ENCODE data around the gene GBGT1. TPM values are rescaled to one million over a fixed set of nuclear protein-coding genes. Genes with fewer than 3 reads are reported as not detected.

Gene GBGT1
- total RNA-seq, 1 donor from 2014 or later, result 98.4 TPM

GRCh38 chr9:133129001-133129795 is 34.5 kb downstream of the GBGT1 start:
- no peak for TF ChIP-seq CTCF (IDR thresholded peaks at IDR 0.05; ENCODE audit: unreplicated experiment)
- Mint-ChIP-seq H3K27ac (ENCODE audit: unreplicated experiment) (no peak overlapping the region), H3K4me1 (ENCODE audit: unreplicated experiment) (peaks cover 13% of the 10 kb centered on the region), H3K27me3 (ENCODE audit: unreplicated experiment) (peaks cover 13% of the 10 kb centered on the region), H3K36me3 (ENCODE audit: low read depth, unreplicated experiment) (peaks cover 12% of the 10 kb centered on the region), H3K4me3 (ENCODE audit: unreplicated experiment) (no peak overlapping the region), H3K9me3 (ENCODE audit: unreplicated experiment) (no peaks in the 10 kb centered on the region)
- DNase-seq (ENCODE audit: low spot score), result no peak

DNA sequence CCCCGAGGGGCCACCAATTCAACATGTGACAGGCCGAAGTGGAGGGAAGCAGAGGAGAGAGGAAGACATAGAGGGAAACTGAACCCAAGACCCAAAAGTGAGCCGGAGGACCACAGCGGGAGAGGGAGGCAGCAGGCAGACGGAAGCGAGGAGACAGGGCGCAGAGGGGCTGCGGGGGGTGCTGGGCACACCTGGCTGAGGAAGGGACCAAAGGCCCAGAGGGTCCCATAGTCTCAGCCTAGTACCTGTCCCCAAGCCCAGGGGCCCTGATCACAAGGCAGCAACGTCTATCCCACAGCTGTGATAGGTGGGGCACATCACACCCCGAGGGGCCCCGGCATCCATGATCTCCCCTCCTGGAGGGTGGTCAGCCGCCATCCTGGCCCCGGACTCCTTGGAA is 35.6 kb downstream of the GBGT1 start:
- peaks cover 15% of the 10 kb centered on the region for H3K27me3 Mint-ChIP-seq (ENCODE audit: unreplicated experiment)
- H3K4me3 Mint-ChIP-seq (ENCODE audit: unreplicated experiment), result no peak overlapping the region
- no peak overlapping the region for H3K27ac Mint-ChIP-seq (ENCODE audit: unreplicated experiment)
- DNase-seq (ENCODE audit: low spot score), result no peak
- H3K9me3 Mint-ChIP-seq (ENCODE audit: unreplicated experiment), result no peaks in the 10 kb centered on the region
- TF ChIP-seq CTCF (IDR thresholded peaks at IDR 0.05; ENCODE audit: unreplicated experiment), result no peak
- peaks cover 17% of the 10 kb centered on the region for H3K36me3 Mint-ChIP-seq (ENCODE audit: low read depth, unreplicated experiment)
- peaks cover 14% of the 10 kb centered on the region for H3K4me1 Mint-ChIP-seq (ENCODE audit: unreplicated experiment)

GRCh38 chr9:133127340-133127981 is 36.3 kb downstream of the GBGT1 start:
- Mint-ChIP-seq H3K36me3 (ENCODE audit: low read depth, unreplicated experiment) (peaks cover 17% of the 10 kb centered on the region), H3K27me3 (ENCODE audit: unreplicated experiment) (peaks cover 18% of the 10 kb centered on the region), H3K9me3 (ENCODE audit: unreplicated experiment) (no peaks in the 10 kb centered on the region), H3K27ac (ENCODE audit: unreplicated experiment) (no peak overlapping the region), H3K4me1 (ENCODE audit: unreplicated experiment) (peaks cover 19% of the 10 kb centered on the region), H3K4me3 (ENCODE audit: unreplicated experiment) (no peak overlapping the region)
- no peak for TF ChIP-seq CTCF (IDR thresholded peaks at IDR 0.05; ENCODE audit: unreplicated experiment)
- no peak for DNase-seq (ENCODE audit: low spot score)

DNA sequence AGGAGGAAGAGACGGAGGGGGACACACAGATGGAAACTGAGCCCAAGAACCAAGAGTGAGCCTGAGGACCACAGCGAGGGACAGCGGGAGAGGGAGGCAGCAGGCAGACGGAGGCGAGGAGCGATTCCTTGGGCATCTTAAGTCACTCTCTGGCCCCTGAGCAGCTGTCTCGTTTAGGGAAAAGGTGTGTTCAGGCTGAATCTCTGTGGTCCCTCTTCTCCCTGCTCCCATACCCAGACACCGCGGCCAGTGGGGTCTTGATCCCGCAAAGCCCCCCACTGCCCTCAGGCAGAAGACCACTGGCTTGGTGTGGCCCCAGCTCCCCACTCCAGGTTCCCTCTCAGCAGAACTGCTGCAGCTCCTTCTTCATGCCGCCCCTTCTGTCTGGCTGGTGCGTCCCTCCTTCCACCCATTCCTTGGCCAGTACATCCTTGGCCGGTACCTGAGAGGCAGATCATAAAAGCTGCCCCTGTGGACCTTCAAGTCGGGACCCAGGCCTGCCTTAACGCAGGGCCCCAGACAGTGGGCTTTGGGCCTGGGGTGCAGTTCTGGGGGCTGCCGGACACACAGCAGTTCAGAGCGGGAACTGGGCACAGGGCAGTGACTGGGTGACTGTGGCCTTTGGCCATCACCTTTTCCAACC is 36.9 kb downstream of the GBGT1 start:
- no peak for TF ChIP-seq CTCF (IDR thresholded peaks at IDR 0.05; ENCODE audit: unreplicated experiment)
- peaks cover 23% of the 10 kb centered on the region for H3K4me1 Mint-ChIP-seq (ENCODE audit: unreplicated experiment)
- H3K27me3 Mint-ChIP-seq (ENCODE audit: unreplicated experiment), result peaks cover 15% of the 10 kb centered on the region
- peaks cover 14% of the 10 kb centered on the region for H3K36me3 Mint-ChIP-seq (ENCODE audit: low read depth, unreplicated experiment)
- peak overlapping the region; percentile 11 for H3K4me3 Mint-ChIP-seq (ENCODE audit: unreplicated experiment)
- no peak overlapping the region for H3K27ac Mint-ChIP-seq (ENCODE audit: unreplicated experiment)
- H3K9me3 Mint-ChIP-seq (ENCODE audit: unreplicated experiment), result no peaks in the 10 kb centered on the region
- no peak for DNase-seq (ENCODE audit: low spot score)

Data from endothelial cell (in vitro differentiated cells).